Endothelial cell of umbilical vein (primary cell): Measurements from ENCODE around the gene RAC2.

Experiments
- EZH2 ChIP-seq: IDR thresholded peaks from 2 replicates; pipeline ENCODE4 v1.6.1; 2012; ENCODE audit warnings: borderline replicate concordance, low read depth, mild to moderate bottlenecking, moderate library complexity, low read length, inconsistent platforms; ENCODE audit not compliant: severe bottlenecking
- POLR2A ChIP-seq: IDR thresholded peaks from 2 replicates; pipeline ENCODE4 v1.6.1; 2012; ENCODE audit warnings: low read depth, mild to moderate bottlenecking, control low read depth, low read length
- POLR2AphosphoS5 ChIP-seq: IDR thresholded peaks from 2 replicates; pipeline ENCODE4 v1.6.1; 2012; ENCODE audit warnings: low read depth, mild to moderate bottlenecking, control low read depth, low read length, moderate library complexity; ENCODE audit not compliant: insufficient read depth
- TF ChIP-seq, protein P1 (sequence below), 2 donors: IDR thresholded peaks; 1 replicate in 1 of 2; 2 replicates in 1 of 2; pipeline ENCODE4 v1.5.1; 2011; ENCODE audit warnings: low read length in 2 of 2, mild to moderate bottlenecking in 2 of 2, moderate library complexity in 2 of 2, control low read depth in 1 of 2, inconsistent platforms in 1 of 2, low read depth in 1 of 2; ENCODE audit not compliant: insufficient read depth in 1 of 2; ENCODE audit errors: extremely low read depth in 1 of 2
- TF ChIP-seq, protein P2 (sequence below): IDR thresholded peaks from 2 replicates; pipeline ENCODE4 v1.6.1; 2011; ENCODE audit not compliant: insufficient read depth, insufficient read length

DNA sequence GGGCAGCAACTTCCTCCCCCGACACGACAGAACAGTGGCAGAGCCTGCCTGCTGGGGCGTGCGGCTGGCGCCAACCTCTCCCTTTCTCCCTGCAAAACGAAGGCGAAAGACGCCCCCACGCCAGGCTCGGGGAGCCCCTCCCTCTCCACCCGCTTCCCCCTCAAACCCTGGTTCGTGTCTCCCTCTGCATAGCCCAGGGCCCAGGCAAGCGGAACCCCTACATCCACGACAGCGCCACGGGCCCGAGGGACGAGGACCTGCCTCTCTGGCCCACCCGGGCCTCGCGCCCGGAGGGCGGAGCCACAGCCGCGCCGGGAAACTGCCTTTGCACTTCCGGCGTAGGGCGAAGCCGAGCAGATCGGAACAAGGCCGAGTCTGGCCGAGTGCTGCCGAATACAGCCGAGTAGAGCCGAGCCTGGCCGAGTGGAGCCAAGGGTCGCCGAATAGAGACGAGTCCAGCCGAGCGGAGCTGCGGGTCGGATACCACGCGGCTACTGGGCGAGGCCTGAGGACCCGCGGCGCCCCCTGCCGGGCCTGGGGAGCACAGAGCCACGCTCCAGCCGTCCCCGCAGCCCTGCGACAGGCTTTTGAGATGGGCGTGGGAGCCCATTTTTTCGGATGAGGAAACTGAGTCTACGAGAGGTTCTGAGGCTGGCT lies 44.8 kb downstream of the RAC2 start:
- TF ChIP-seq, protein P1, sequence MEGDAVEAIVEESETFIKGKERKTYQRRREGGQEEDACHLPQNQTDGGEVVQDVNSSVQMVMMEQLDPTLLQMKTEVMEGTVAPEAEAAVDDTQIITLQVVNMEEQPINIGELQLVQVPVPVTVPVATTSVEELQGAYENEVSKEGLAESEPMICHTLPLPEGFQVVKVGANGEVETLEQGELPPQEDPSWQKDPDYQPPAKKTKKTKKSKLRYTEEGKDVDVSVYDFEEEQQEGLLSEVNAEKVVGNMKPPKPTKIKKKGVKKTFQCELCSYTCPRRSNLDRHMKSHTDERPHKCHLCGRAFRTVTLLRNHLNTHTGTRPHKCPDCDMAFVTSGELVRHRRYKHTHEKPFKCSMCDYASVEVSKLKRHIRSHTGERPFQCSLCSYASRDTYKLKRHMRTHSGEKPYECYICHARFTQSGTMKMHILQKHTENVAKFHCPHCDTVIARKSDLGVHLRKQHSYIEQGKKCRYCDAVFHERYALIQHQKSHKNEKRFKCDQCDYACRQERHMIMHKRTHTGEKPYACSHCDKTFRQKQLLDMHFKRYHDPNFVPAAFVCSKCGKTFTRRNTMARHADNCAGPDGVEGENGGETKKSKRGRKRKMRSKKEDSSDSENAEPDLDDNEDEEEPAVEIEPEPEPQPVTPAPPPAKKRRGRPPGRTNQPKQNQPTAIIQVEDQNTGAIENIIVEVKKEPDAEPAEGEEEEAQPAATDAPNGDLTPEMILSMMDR (IDR thresholded peaks at IDR 0.05; ENCODE audit: extremely low read depth in 1 of 2, insufficient read depth in 1 of 2, low read depth in 1 of 2, low read length in 2 of 2) = peak; percentile 99
- peak; percentile 80 for TF ChIP-seq POLR2AphosphoS5
- TF ChIP-seq EZH2 = no peak
- TF ChIP-seq POLR2A = peak; percentile 95
- TF ChIP-seq, protein P2, sequence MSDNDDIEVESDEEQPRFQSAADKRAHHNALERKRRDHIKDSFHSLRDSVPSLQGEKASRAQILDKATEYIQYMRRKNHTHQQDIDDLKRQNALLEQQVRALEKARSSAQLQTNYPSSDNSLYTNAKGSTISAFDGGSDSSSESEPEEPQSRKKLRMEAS = peak; percentile 39
